Small intestine (tissue), 7 donors: ENCODE data around the gene ZNF91. TPM values are rescaled to one million over a fixed set of nuclear protein-coding genes. Genes with fewer than 3 reads are reported as not detected.
"Not testable (repeated sequence)": the region's sequence is repeated elsewhere in the genome, so short reads cannot be mapped to it uniquely, and the experiment has no call there.

Experiments
- DNase-seq, 2 donors: peaks; one replicate each; pipeline versions ENCODE4 v3.0.0 to v3.0.0-alpha.2; 2013
- FAIRE-seq: peaks from 2 replicates; lab custom pipeline; 2012; peaks lifted over from hg19 to GRCh38; lab: Jason Lieb, UNC
- H3K27ac ChIP-seq, 3 donors: one replicate each; pipeline ENCODE4 v1.5.1; 2013; ENCODE audit warnings: low read length in 2 of 3, mild to moderate bottlenecking in 2 of 3, control low read depth in 1 of 3, inconsistent platforms in 1 of 3, low read depth in 1 of 3, moderate library complexity in 1 of 3
- H3K27me3 ChIP-seq, 3 donors: one replicate each; pipeline ENCODE4 v1.6.1; 2013; ENCODE audit warnings: low read length in 3 of 3, inconsistent platforms in 1 of 3; ENCODE audit not compliant: control insufficient read depth in 3 of 3, insufficient read depth in 3 of 3
- H3K36me3 ChIP-seq, 3 donors: one replicate each; pipeline ENCODE4 v1.6.1; 2013; ENCODE audit warnings: low read length in 3 of 3, inconsistent platforms in 1 of 3, low read depth in 1 of 3, mild to moderate bottlenecking in 1 of 3, moderate library complexity in 1 of 3; ENCODE audit not compliant: control insufficient read depth in 3 of 3, insufficient read depth in 2 of 3
- H3K4me1 ChIP-seq, 3 donors: one replicate each; pipeline ENCODE4 v1.6.1; 2013; ENCODE audit warnings: low read length in 2 of 3, inconsistent platforms in 1 of 3, low read depth in 1 of 3, mild to moderate bottlenecking in 1 of 3, moderate library complexity in 1 of 3; ENCODE audit not compliant: control insufficient read depth in 3 of 3, insufficient read depth in 2 of 3
- H3K4me3 ChIP-seq, 3 donors: one replicate each; pipeline ENCODE4 v1.5.1; 2013; ENCODE audit warnings: low read length in 3 of 3, control low read depth in 1 of 3, inconsistent platforms in 1 of 3, low read depth in 1 of 3, mild to moderate bottlenecking in 1 of 3, moderate library complexity in 1 of 3
- H3K9me3 ChIP-seq, 2 donors: one replicate each; pipeline ENCODE4 v1.6.1; 2013; ENCODE audit warnings: low read depth in 1 of 2, low read length in 1 of 2; ENCODE audit not compliant: control insufficient read depth in 2 of 2, insufficient read depth in 1 of 2
- WGBS, 3 donors: extraction: QIAGEN DNeasy Blood & Tissue Kit; methylation state at CpG; one replicate each; pipeline ENCODE4 v1.1.7; 2013; 5-methylcytosine and 5-hydroxymethylcytosine counted together
- polyA plus RNA-seq, 4 donors: library from polyadenylated mRNA; stranded (reverse) in 3 of 4; unstranded in 1 of 4; fragments of 200-250 nt in 3 of 4; fragments of 120-200 nt in 1 of 4; gene quantifications; one replicate each; pipeline versions ENCODE4 v1.2.1 to v1.2.3, GENCODE V29; 2013
- donor health status: healthy with polysubstance abuse.
- donor health status: control.
- donor health status: control.
- donor health status: Bipolar disorder and iron deficiency.
- donor health status: healthy.

Gene ZNF91
- polyA plus RNA-seq, 4 donors, result 12.4 to 64.8 (median 16.1) TPM

DNA sequence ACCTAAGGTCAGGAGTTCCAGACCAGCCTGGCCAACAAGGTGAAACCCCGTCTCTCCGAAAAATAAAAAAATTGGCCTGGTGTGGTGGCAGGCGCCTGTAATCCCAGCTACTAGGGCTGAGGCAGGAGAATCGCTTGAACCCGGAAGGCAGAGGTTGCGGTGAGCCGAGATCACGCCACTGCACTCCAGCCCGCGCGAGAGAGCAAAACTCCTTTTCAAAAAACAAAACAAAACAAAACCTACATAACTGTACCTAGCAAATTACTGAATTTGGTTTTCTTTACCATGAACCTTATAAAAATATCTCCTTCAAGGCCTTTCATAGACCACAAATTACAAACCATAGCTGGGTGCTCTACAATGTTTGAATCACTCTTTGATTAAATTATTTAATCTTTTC, 760 bp downstream of the ZNF91 start:
- 0 to 4% (median 4%) methylated on average over 11 of the region's 11 CpGs for WGBS, 3 donors
- Histone ChIP-seq H3K27me3 (no peaks in the 10 kb centered on the region), H3K4me1 (peaks cover 0 to 14% (median 11%) of the 10 kb centered on the region in 3 donors), H3K36me3 (peaks cover 0 to 5% (median 0%) of the 10 kb centered on the region in 3 donors), H3K9me3 (peaks cover 0 to 8% of the 10 kb centered on the region in 2 donors), H3K4me3 (peak overlapping the region; percentile 67 to 87 (median 67)), H3K27ac (peak overlapping the region; percentile 87 to 98 (median 95))
- DNase-seq (peak; percentile 54 to 56), FAIRE-seq (no peak)

DNA sequence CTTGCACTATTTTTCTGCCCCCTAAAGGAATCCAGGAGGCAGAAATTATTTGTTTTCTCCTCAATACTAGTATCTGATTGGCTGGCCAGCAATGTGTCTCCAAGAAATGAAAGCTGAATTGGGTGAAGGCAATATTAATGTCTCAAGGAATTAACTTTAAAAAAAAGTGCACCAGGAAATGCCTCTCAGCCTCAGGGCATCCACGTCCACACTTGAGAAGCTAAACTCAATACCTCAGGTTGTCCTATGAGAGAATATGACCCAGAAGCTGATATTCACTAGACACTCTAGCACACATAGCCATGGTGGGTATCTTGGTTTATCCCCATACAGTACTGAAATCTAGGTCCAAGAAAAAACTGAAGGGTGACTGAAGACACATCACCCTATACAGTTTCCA, 2.1 kb downstream of the ZNF91 start:
- H3K4me3 ChIP-seq, result peak overlapping the region in 1 of 3 donors; percentile 67
- 55 to 64% (median 56%) methylated on average over 1 of the region's 1 CpG for WGBS, 3 donors
- FAIRE-seq (no peak), DNase-seq (peak in 1 of 2 donors; percentile 18)
- H3K36me3 ChIP-seq, result peaks cover 0 to 13% (median 3%) of the 10 kb centered on the region in 3 donors
- peaks cover 0 to 14% (median 10%) of the 10 kb centered on the region in 3 donors for H3K4me1 ChIP-seq
- H3K27ac ChIP-seq, result peak overlapping the region; percentile 32 to 98 (median 58)
- peaks cover 0 to 20% of the 10 kb centered on the region in 2 donors for H3K9me3 ChIP-seq
- H3K27me3 ChIP-seq, result no peaks in the 10 kb centered on the region

DNA sequence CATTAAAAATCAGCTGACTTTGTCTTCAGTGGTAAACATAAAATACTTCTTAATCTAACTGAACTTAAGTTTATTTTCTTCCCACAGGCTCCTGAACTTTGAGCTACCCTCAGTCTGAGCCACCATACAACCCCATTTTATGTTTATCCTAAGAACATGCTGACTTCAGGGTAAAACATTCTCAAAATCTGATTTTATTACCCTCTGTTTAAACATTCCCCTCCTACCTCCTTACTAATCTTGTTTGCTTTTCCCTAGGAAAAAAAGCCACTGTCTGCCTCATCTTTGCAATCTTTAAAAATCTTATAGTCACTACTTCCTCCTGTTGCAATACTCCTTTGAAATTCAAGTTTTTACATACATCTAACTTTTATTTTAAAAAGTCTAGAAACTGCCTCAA, 4.0 kb downstream of the ZNF91 start:
- Histone ChIP-seq H3K9me3 (peaks cover 0 to 20% of the 10 kb centered on the region in 2 donors), H3K4me1 (peaks cover 0 to 14% (median 10%) of the 10 kb centered on the region in 3 donors), H3K27ac (peak overlapping the region in 1 of 3 donors; percentile 98), H3K27me3 (no peaks in the 10 kb centered on the region), H3K36me3 (peaks cover 0 to 21% (median 5%) of the 10 kb centered on the region in 3 donors), H3K4me3 (no peak overlapping the region)
- peak in 1 of 2 donors; percentile 66 for DNase-seq
- no peak for FAIRE-seq

DNA sequence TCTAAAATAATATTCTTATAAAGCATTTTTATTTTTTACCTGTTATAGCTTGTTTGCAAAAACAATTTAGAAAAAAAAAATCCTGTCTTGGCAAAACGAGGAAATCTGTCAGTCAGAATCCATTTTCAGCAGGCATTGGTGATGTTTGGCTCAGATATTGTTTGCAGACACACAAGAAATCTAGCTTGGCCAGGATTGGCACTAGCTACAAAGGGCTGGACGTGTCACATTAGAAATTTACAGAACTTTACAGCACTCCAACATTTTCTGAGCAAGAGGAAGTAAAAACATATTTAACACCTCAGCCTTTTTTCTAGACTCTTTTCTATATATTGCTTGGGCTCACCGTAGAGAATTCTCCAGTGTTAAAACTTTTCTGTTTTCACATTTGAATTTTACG, 9.9 kb downstream of the ZNF91 start:
- DNase-seq (no peak), FAIRE-seq (no peak)
- no peak overlapping the region for H3K4me3 ChIP-seq
- no peaks in the 10 kb centered on the region for H3K27me3 ChIP-seq
- H3K9me3 ChIP-seq, result peaks cover 5 to 48% of the 10 kb centered on the region in 2 donors
- 86 to 94% (median 90%) methylated on average over 4 of the region's 4 CpGs for WGBS, 3 donors
- H3K4me1 ChIP-seq, result no peaks in the 10 kb centered on the region
- H3K27ac ChIP-seq, result no peak overlapping the region
- peaks cover 9 to 44% (median 31%) of the 10 kb centered on the region in 3 donors for H3K36me3 ChIP-seq

DNA sequence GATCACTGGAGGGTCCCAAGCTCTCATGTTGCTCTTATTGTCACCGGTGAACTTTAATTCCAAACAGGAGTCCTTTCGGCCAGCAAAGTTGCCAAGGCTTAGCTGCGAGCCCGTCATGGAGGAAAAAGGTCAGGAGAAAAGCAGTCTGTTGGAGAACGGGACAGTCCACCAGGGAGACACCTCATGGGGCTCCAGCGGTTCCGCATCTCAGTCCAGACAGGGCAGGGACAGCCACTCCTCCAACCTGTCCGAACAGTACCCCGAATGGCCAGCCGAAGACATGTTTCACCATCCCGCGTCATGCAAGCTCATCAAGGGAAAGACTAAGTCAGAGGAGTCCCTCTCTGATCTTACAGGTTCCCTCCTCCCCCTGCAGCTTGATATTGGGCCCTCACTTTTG, 10.4 kb downstream of the ZNF91 start:
- Histone ChIP-seq H3K4me3 (no peak overlapping the region), H3K9me3 (peaks cover 5 to 48% of the 10 kb centered on the region in 2 donors), H3K4me1 (no peaks in the 10 kb centered on the region), H3K27me3 (no peaks in the 10 kb centered on the region), H3K36me3 (peaks cover 9 to 46% (median 36%) of the 10 kb centered on the region in 3 donors), H3K27ac (no peak overlapping the region)
- DNase-seq, result no peak
- WGBS, 3 donors, result 98 to 100% (median 99%) methylated on average over 12 of the region's 12 CpGs
- FAIRE-seq, result no peak

DNA sequence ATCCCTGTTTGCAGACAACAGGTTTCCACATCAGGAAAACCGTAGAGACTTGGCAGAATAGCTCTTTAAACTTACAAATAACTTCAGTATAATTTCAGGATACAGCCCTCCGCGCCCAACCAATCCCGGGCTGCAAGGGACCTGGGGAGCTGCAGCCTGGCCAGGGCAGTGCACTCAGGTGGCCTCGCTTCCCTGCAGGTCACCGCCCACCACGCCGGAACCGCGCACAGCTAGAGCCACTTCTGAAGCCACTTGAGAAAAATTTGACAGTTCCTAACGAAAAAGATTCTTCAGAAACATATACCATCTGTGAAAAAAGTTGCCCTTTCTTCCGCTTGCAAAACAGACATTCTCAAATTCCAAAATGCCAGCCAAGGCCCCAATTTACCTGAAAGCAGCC, 11.1 kb downstream of the ZNF91 start:
- no peak overlapping the region for H3K27ac ChIP-seq
- peaks cover 5 to 47% of the 10 kb centered on the region in 2 donors for H3K9me3 ChIP-seq
- H3K36me3 ChIP-seq, result peaks cover 13 to 44% (median 41%) of the 10 kb centered on the region in 3 donors
- FAIRE-seq (no peak), DNase-seq (no peak)
- no peaks in the 10 kb centered on the region for H3K27me3 ChIP-seq
- WGBS, 3 donors, result 98 to 99% (median 99%) methylated on average over 12 of the region's 12 CpGs
- no peaks in the 10 kb centered on the region for H3K4me1 ChIP-seq
- H3K4me3 ChIP-seq, result no peak overlapping the region

DNA sequence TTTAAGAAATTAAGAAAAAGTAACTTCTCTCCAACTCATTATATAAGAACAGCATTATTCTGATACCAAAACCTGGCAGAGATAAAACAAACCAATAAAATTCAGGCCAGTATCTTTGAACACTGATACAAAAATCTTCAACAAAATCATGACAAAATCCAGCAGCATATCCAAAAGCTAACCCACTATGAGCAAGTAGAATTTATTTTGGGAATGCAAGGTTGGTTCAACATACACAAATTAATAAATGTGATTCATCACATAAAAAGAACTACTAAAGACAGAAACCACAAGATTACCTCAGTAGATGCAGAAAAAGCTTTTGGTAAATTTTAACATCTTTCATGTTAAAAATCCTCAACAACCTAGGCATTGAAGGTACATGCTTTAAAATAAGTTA, 12.3 kb downstream of the ZNF91 start:
- H3K27ac ChIP-seq, result no peak overlapping the region
- peaks cover 5 to 44% of the 10 kb centered on the region in 2 donors for H3K9me3 ChIP-seq
- no peaks in the 10 kb centered on the region for H3K4me1 ChIP-seq
- no peak for DNase-seq
- FAIRE-seq, result no peak
- H3K36me3 ChIP-seq, result peaks cover 13 to 41% (median 38%) of the 10 kb centered on the region in 3 donors
- H3K4me3 ChIP-seq, result no peak overlapping the region
- no peaks in the 10 kb centered on the region for H3K27me3 ChIP-seq

DNA sequence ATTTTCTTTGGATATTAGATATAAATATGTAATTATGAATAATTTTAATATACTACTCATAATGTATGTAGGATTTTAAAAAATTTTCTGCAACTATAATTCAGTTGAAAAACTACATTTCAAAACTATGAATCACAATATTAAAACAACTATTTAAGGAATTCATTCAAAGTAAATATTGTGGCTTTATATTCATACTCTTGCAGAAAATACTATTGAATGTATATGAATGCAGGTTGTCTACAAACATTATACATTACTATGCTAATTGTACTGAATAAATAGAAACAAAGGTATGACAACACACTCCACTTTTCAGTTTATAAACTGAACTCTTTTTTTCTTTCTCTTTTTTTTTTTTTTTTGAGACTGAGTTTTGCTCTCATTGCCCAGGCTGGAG, 14.2 kb downstream of the ZNF91 start:
- no peaks in the 10 kb centered on the region for H3K4me1 ChIP-seq
- no peak overlapping the region for H3K27ac ChIP-seq
- no peaks in the 10 kb centered on the region for H3K27me3 ChIP-seq
- H3K4me3 ChIP-seq, result no peak overlapping the region
- FAIRE-seq (peak; percentile 80), DNase-seq (no peak)
- H3K36me3 ChIP-seq, result peaks cover 13 to 39% (median 34%) of the 10 kb centered on the region in 3 donors
- H3K9me3 ChIP-seq, result peaks cover 5 to 55% of the 10 kb centered on the region in 2 donors

DNA sequence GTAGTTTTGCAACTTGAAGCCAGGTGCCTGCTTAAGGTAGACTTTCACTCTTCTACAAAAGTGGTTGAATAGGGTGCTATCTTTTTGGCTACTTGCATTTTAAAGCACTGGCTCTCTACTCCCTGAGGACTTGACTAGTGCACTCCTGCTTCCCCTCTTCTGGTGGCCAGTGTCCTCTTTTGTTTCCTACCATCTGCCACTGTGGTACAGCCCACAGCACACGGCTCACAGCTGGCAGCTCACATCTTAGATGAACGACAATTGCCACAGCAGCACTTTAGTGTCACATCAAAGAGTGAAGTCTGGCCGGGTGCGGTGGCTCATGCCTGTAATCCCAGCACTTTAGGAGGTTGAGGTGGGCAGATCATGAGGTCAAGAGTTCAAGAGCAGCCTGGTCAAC, 15.6 kb downstream of the ZNF91 start:
- H3K4me3 ChIP-seq, H3K27ac ChIP-seq, DNase-seq, FAIRE-seq, H3K27me3 ChIP-seq, H3K4me1 ChIP-seq: not testable (repeated sequence)
- Histone ChIP-seq H3K36me3 (peaks cover 10 to 35% (median 34%) of the 10 kb centered on the region in 3 donors), H3K9me3 (peaks cover 2 to 46% of the 10 kb centered on the region in 2 donors)
- WGBS, 3 donors, result 89 to 97% (median 93%) methylated on average over 4 of the region's 4 CpGs
